Body of pancreas (tissue), 4 donors: ENCODE results near the gene CLDN14. TPM values are rescaled to one million over a fixed set of nuclear protein-coding genes. Genes with fewer than 3 reads are reported as not detected.

Experiments used
- ATAC-seq: fragments of 150-250 bp; one replicate; pipeline ENCODE4 v1.9.1; 2016
- DNase-seq, 4 donors: peaks; one replicate each; pipeline ENCODE4 v3.0.0-alpha.2; 2019
- H3K27ac ChIP-seq, 4 donors: fragments of 200-600 bp; sonication (generic); 1 replicate in 3 of 4; 2 replicates in 1 of 4; pipeline versions ENCODE4 v1.5.1 to v1.6.1; 2016 to 2019; ENCODE audit warnings: mild to moderate bottlenecking in 1 of 4, mixed read lengths in 1 of 4, moderate library complexity in 1 of 4
- H3K27me3 ChIP-seq, 2 donors: fragments of 200-600 bp; sonication (generic); one replicate each; pipeline ENCODE4 v1.6.0; 2016; ENCODE audit warnings: mild to moderate bottlenecking in 1 of 2
- H3K36me3 ChIP-seq, 2 donors: fragments of 200-600 bp; sonication (generic); replicated peaks in 1 of 2; 2 replicates each; pipeline ENCODE4 v1.5.1; 2016; ENCODE audit warnings: low read depth in 2 of 2; ENCODE audit not compliant: insufficient read depth in 1 of 2
- H3K4me1 ChIP-seq: fragments of 200-600 bp; sonication (generic); one replicate; pipeline ENCODE4 v1.6.0; 2016
- H3K4me3 ChIP-seq, 2 donors: fragments of 200-600 bp; sonication (generic); 1 replicate in 1 of 2; 2 replicates in 1 of 2; pipeline ENCODE4 v1.5.1; 2016 to 2019
- H3K9me3 ChIP-seq, 3 donors: fragments of 200-600 bp; sonication (generic); 1 replicate in 2 of 3; 2 replicates in 1 of 3; pipeline ENCODE4 v1.5.1; 2016
- POLR2A ChIP-seq, 3 donors: fragments of 450-650 bp; IDR thresholded peaks; one replicate each; pipeline ENCODE4 v1.6.1; 2016; ENCODE audit warnings: antibody characterized with exemption in 3 of 3, mild to moderate bottlenecking in 2 of 3
- WGBS, 2 donors: methylation state at CpG; one replicate each; pipeline ENCODE4 v1.1.5; 2017; 5-methylcytosine and 5-hydroxymethylcytosine counted together
- intact Hi-C: fragments of 100-400 bp; cut with DNase I; formaldehyde crosslinking; loops from one replicate; pipeline ENCODE4 v1.15.1; 2023
- total RNA-seq, 2 donors: library from RNA; depleted of rRNA; stranded (reverse); fragments of >200 nt; gene quantifications; one replicate each; pipeline ENCODE4 v1.1.0, GENCODE V29; 2016
- TF ChIP-seq, protein P1 (sequence below), 7 experiments: fragments of 450-650 bp in 4 of 7; fragments of 200-600 bp in 3 of 7; sonication (generic) in 3 of 7; IDR thresholded peaks; one replicate each; pipeline ENCODE4 v1.5.1; 2016 to 2019; ENCODE audit warnings: antibody characterized with exemption in 7 of 7

The CLDN14 gene
- total RNA-seq, 2 donors from 2014 or later: 0.26 TPM; not detected in 1

DNA sequence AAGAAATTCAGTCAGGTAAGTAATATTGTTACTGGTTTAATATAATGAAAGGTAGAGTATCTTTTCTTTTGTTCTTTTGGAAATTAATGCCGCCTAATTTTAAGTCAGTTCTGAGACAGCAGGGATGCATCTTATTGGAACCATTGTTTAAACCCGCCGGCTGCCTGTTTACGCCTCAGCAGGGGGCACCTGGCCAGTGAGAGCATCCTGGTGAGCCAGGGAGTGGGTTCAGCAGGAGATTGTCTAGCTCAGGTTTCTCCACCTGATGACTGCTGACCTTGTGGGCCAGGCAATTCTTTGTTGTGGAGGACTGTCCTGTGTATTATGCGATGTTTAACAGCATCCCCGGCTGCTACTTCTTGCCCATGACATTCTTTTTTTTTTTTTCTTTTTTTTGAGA is 64.5 kb downstream of the CLDN14 start:
- TF ChIP-seq, protein P1, sequence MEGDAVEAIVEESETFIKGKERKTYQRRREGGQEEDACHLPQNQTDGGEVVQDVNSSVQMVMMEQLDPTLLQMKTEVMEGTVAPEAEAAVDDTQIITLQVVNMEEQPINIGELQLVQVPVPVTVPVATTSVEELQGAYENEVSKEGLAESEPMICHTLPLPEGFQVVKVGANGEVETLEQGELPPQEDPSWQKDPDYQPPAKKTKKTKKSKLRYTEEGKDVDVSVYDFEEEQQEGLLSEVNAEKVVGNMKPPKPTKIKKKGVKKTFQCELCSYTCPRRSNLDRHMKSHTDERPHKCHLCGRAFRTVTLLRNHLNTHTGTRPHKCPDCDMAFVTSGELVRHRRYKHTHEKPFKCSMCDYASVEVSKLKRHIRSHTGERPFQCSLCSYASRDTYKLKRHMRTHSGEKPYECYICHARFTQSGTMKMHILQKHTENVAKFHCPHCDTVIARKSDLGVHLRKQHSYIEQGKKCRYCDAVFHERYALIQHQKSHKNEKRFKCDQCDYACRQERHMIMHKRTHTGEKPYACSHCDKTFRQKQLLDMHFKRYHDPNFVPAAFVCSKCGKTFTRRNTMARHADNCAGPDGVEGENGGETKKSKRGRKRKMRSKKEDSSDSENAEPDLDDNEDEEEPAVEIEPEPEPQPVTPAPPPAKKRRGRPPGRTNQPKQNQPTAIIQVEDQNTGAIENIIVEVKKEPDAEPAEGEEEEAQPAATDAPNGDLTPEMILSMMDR (IDR thresholded peaks at IDR 0.05): no peak
- no peak for TF ChIP-seq POLR2A (IDR thresholded peaks at IDR 0.05)
- Histone ChIP-seq H3K27me3 (no peaks in the 10 kb centered on the region), H3K4me3 (no peak overlapping the region), H3K4me1 (peaks cover 6% of the 10 kb centered on the region), H3K27ac (no peak overlapping the region), H3K36me3 (peaks cover 0 to 2% of the 10 kb centered on the region in 2 donors), H3K9me3 (no peaks in the 10 kb centered on the region)
- intact Hi-C loops: no loop called here
- DNase-seq (no peak), ATAC-seq (no peak)
- 82 to 93% methylated on average over 6 of the region's 6 CpGs for WGBS, 2 donors

DNA sequence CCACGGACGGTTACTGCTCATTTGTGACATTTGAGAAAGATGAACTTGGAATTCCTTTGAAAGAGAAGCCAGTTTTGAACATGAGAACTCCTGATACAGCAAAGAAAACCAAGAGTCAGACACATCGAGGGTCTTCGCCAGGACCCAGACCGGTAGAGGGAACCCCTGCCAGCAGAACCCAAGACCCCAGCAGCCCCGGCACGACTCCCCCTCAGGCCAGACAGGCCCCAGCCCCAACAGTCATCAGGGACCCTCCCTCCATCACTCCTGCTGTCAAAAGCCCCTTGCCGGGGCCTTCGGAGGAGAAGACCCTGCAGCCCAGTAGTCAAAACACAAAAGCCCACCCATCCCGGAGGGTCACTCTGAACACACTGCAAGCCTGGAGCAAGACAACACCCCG is 67.0 kb downstream of the CLDN14 start:
- Histone ChIP-seq H3K4me1 (no peaks in the 10 kb centered on the region), H3K27ac (no peak overlapping the region), H3K36me3 (peaks cover 0 to 2% of the 10 kb centered on the region in 2 donors), H3K27me3 (no peaks in the 10 kb centered on the region), H3K9me3 (no peaks in the 10 kb centered on the region), H3K4me3 (no peak overlapping the region)
- DNase-seq (no peak), ATAC-seq (no peak)
- WGBS, 2 donors: 92 to 93% methylated on average over 8 to 9 of the region's 11 CpGs
- TF ChIP-seq, protein P1 (IDR thresholded peaks at IDR 0.05): no peak
- TF ChIP-seq POLR2A (IDR thresholded peaks at IDR 0.05): no peak
- intact Hi-C loops: no loop called here

DNA sequence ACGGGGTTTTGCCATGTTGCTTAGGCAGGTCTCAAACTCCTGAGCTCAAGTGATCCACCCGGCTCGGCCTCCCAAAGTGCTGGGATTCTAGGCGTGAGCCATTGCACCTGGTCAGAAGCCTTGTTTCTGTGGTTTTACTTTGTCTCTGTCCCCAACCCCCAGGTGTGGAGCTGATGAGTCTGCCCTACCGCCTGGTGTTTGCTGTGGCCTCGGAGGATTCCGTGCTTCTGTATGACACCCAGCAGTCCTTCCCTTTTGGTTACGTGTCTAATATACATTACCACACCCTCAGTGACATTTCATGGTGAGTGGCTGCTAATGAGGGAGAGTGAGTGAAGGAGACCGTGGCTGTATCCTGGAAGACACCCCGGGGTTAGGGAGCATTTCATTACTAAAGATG is 68.6 kb downstream of the CLDN14 start:
- Histone ChIP-seq H3K4me1 (no peaks in the 10 kb centered on the region), H3K9me3 (no peaks in the 10 kb centered on the region), H3K36me3 (peaks cover 0 to 2% of the 10 kb centered on the region in 2 donors), H3K27ac (no peak overlapping the region), H3K27me3 (no peaks in the 10 kb centered on the region), H3K4me3 (no peak overlapping the region)
- intact Hi-C loops: no loop called here
- 96% methylated on average over 10 of the region's 10 CpGs for WGBS, 2 donors
- ATAC-seq (no peak), DNase-seq (no peak)
- TF ChIP-seq POLR2A (IDR thresholded peaks at IDR 0.05): no peak
- TF ChIP-seq, protein P1 (IDR thresholded peaks at IDR 0.05): no peak

Other genes starting within 250 kb of the CLDN14 start
- gene MORC3, start 159.9 kb downstream of the CLDN14 start, total RNA-seq: 10 to 100 TPM; 16.9 to 46.1 TPM
- gene CHAF1B, start 94.7 kb downstream of the CLDN14 start, total RNA-seq: 1 to 10 TPM; 4.2 to 6.3 TPM
- under 1 TPM in 1 of 2 donors, not detected in 1; 0.26 TPM for gene SIM2, start 219.0 kb upstream of the CLDN14 start, total RNA-seq